Lung (tissue), 12 donors: ENCODE results near the gene KLHDC10. TPM values are rescaled to one million over a fixed set of nuclear protein-coding genes. Genes with fewer than 3 reads are reported as not detected.

ENCODE experiments used
- ATAC-seq: fragments of 200-7000 bp; cut with Tn5 transposase; one replicate; pipeline ENCODE4 v1.9.1; 2020; ENCODE audit warnings: moderate number of reproducible peaks; ENCODE audit not compliant: insufficient read depth, low FRiP score
- DNase-seq, 3 donors: peaks; one replicate each; pipeline ENCODE4 v3.0.0-alpha.2; 2013 to 2017
- H3K27ac ChIP-seq, 2 donors: one replicate each; pipeline ENCODE4 v1.5.1; 2013; ENCODE audit warnings: mild to moderate bottlenecking in 2 of 2, moderate library complexity in 2 of 2, control low read depth in 1 of 2, inconsistent platforms in 1 of 2, low read depth in 1 of 2, low read length in 1 of 2
- H3K27me3 ChIP-seq, 3 donors: one replicate each; pipeline ENCODE4 v1.5.1; 2013; ENCODE audit warnings: low read length in 2 of 3; ENCODE audit not compliant: control insufficient read depth in 3 of 3, insufficient read depth in 3 of 3
- H3K36me3 ChIP-seq, 4 donors: one replicate each; pipeline ENCODE4 v1.5.1; 2013; ENCODE audit warnings: low read length in 4 of 4, mild to moderate bottlenecking in 1 of 4, moderate library complexity in 1 of 4; ENCODE audit not compliant: control insufficient read depth in 4 of 4, insufficient read depth in 4 of 4
- H3K4me1 ChIP-seq, 5 donors: one replicate each; pipeline ENCODE4 v1.5.1; 2013; ENCODE audit warnings: low read length in 5 of 5, mild to moderate bottlenecking in 2 of 5, moderate library complexity in 1 of 5; ENCODE audit not compliant: control insufficient read depth in 5 of 5, insufficient read depth in 5 of 5
- H3K4me3 ChIP-seq: one replicate; pipeline ENCODE4 v1.5.1; 2013; ENCODE audit warnings: mild to moderate bottlenecking, control low read depth, moderate library complexity
- H3K9ac ChIP-seq, 2 donors: one replicate each; pipeline ENCODE4 v1.5.1; 2013; ENCODE audit warnings: low read length in 2 of 2, control low read depth in 1 of 2; ENCODE audit not compliant: insufficient read depth in 1 of 2
- H3K9me3 ChIP-seq, 4 donors: one replicate each; pipeline ENCODE4 v1.5.1; 2013; ENCODE audit warnings: low read length in 3 of 4, mild to moderate bottlenecking in 1 of 4, moderate library complexity in 1 of 4; ENCODE audit not compliant: control insufficient read depth in 4 of 4, insufficient read depth in 3 of 4
- CTCF ChIP-seq: IDR thresholded peaks from 2 replicates; pipeline ENCODE4 v1.5.1; 2012; ENCODE audit warnings: mild to moderate bottlenecking; ENCODE audit errors: control extremely low read depth, extremely low read depth
- WGBS, 2 donors: extraction: QIAGEN DNeasy Blood & Tissue Kit; methylation state at CpG; one replicate each; pipeline ENCODE4 v1.1.7; 2013; 5-methylcytosine and 5-hydroxymethylcytosine counted together
- polyA plus RNA-seq, 2 donors: library from polyadenylated mRNA; stranded (reverse); fragments of 200-250 nt; gene quantifications; one replicate each; pipeline ENCODE4 v1.2.1, GENCODE V29; 2013
- total RNA-seq, 2 donors: library from RNA; depleted of rRNA in 1 of 2; stranded (reverse); fragments of >200 nt in 1 of 2; gene quantifications; one replicate each; pipeline ENCODE4 v1.2.1, GENCODE V29; 2014 to 2021
- donor health status: control.
- donor health status: control.
- donor health status: Bipolar disorder and iron deficiency.
- donor health status: healthy.
- donor health status: DM: yes; HTN: yes; CAD: no.

KLHDC10 gene
- total and polyA plus RNA-seq, 4 donors = 10.4 to 56.9 (median 25.1) TPM

GRCh38 chr7:130086938-130087337 lies 16.6 kb downstream of the KLHDC10 start:
- DNase-seq = no peak
- no peak for ATAC-seq
- H3K4me1 ChIP-seq = peaks cover 0 to 5% (median 3%) of the 10 kb centered on the region in 5 donors

GRCh38 chr7:130087364-130087763 lies 17.0 kb downstream of the KLHDC10 start:
- Histone ChIP-seq H3K4me3 (no peak overlapping the region), H3K9me3 (no peaks in the 10 kb centered on the region), H3K4me1 (peaks cover 0 to 5% (median 2%) of the 10 kb centered on the region in 5 donors), H3K27me3 (no peaks in the 10 kb centered on the region), H3K27ac (no peak overlapping the region), H3K36me3 (no peaks in the 10 kb centered on the region), H3K9ac (no peak overlapping the region)
- TF ChIP-seq CTCF = no peak
- 86 to 95% methylated on average over 1 of the region's 1 CpG for WGBS, 2 donors
- no peak for ATAC-seq
- no peak for DNase-seq

More at GRCh38 chr7:130086938-130087337, 16.6 kb downstream of the KLHDC10 start:
- Histone ChIP-seq H3K9me3 (no peaks in the 10 kb centered on the region), H3K27me3 (no peaks in the 10 kb centered on the region), H3K9ac (no peak overlapping the region), H3K36me3 (no peaks in the 10 kb centered on the region), H3K27ac (no peak overlapping the region), H3K4me3 (no peak overlapping the region)
- TF ChIP-seq CTCF = no peak

GRCh38 chr7:130090745-130091532 lies 20.6 kb downstream of the KLHDC10 start:
- Histone ChIP-seq H3K4me3 (no peak overlapping the region), H3K36me3 (no peaks in the 10 kb centered on the region), H3K27me3 (no peaks in the 10 kb centered on the region), H3K27ac (no peak overlapping the region), H3K9ac (no peak overlapping the region), H3K4me1 (peaks cover 0 to 5% (median 2%) of the 10 kb centered on the region in 5 donors), H3K9me3 (no peaks in the 10 kb centered on the region)
- DNase-seq (no peak), ATAC-seq (no peak)
- 62 to 68% methylated on average over 4 of the region's 4 CpGs for whole genome bisulfite sequencing, 2 donors
- TF ChIP-seq CTCF = no peak
